ENCODE data around the gene DNMT3A. TPM values are rescaled to one million over a fixed set of nuclear protein-coding genes. Genes with fewer than 3 reads are reported as not detected.
A peak's percentile ranks its signal among the peaks of the same experiment; 100 is the strongest.

The DNMT3A gene
- total RNA-seq, 1 experiment from 2014 or later, result 215 TPM

GRCh38 chr2:25198209-25198525 lies 143.6 kb downstream of the DNMT3A start:
- Histone ChIP-seq H3K23ac (ENCODE audit: insufficient read length, low read depth, low read length) (no peak overlapping the region), H3K79me1 (ENCODE audit: insufficient read depth, low read depth, low read length, poor library complexity, severe bottlenecking) (no peaks in the 10 kb centered on the region), H2AK5ac (ENCODE audit: insufficient read length, low read length) (no peak overlapping the region), H3K9ac (ENCODE audit: extremely low read depth, insufficient read length, low read length) (no peak overlapping the region), H3K4ac (ENCODE audit: low read depth, low read length) (no peak overlapping the region), H2AFZ (ENCODE audit: low read length) (no peak overlapping the region), H2BK12ac (ENCODE audit: insufficient read length, low read depth, low read length) (no peak overlapping the region), H3K27me3 (ENCODE audit: insufficient read depth, low read length) (no peaks in the 10 kb centered on the region), H3K9me3 (ENCODE audit: control insufficient read depth, low read depth, low read length) (no peaks in the 10 kb centered on the region), H3K27ac (ENCODE audit: insufficient read length, low read depth, low read length) (no peak overlapping the region), H2BK120ac (ENCODE audit: low read depth, low read length, poor library complexity, severe bottlenecking) (no peak overlapping the region), H3K56ac (ENCODE audit: insufficient read length, low read depth, low read length) (no peak overlapping the region), H2BK20ac (ENCODE audit: low read depth, low read length, poor library complexity, severe bottlenecking) (no peak overlapping the region), H4K5ac (ENCODE audit: insufficient read length, low read depth, low read length) (no peak overlapping the region), H3T11ph (ENCODE audit: low read length) (no peak overlapping the region), H3K14ac (ENCODE audit: insufficient read depth, low read length) (no peak overlapping the region), H3K79me2 (ENCODE audit: insufficient read depth, low read length) (no peaks in the 10 kb centered on the region), H2BK15ac (ENCODE audit: low read depth, low read length) (no peak overlapping the region), H3K23me2 (ENCODE audit: insufficient read length, low read depth, low read length, poor library complexity, severe bottlenecking) (no peaks in the 10 kb centered on the region), H3K4me2 (ENCODE audit: insufficient read depth, insufficient read length, low read length) (no peak overlapping the region), H4K20me1 (ENCODE audit: control insufficient read depth, insufficient read depth, insufficient read length) (no peaks in the 10 kb centered on the region), H4K91ac (ENCODE audit: insufficient read length, low read depth, low read length) (no peak overlapping the region), H4K8ac (replicated peaks; ENCODE audit: insufficient read length, low read depth, low read length) (no peak overlapping the region), H2BK5ac (ENCODE audit: insufficient read length, low read length) (no peak overlapping the region), H3K18ac (ENCODE audit: insufficient read length, low read depth, low read length) (no peak overlapping the region), H3K4me1 (ENCODE audit: insufficient read depth, low read length) (no peaks in the 10 kb centered on the region)
- H3K27ac Mint-ChIP-seq, result peak overlapping the region in 2 of 3 experiments; percentile 16 to 70; a peak in 1 of 7 replicates
- no peak for DNase-seq
- WGBS (ENCODE audit: extremely low coverage, insufficient read length, low lambda C conversion rate), result no CpG with 5 or more reads among the region's 4 CpGs
- TF ChIP-seq CTCF (conservative IDR thresholded peaks at IDR 0.05), result no peak
- no peaks in the 10 kb centered on the region for H3K9me3 Mint-ChIP-seq
- H3K4me3 Mint-ChIP-seq, result no peak overlapping the region
- peaks cover 5% of the 10 kb centered on the region; the same call in 1 of the 2 replicates for H3K27me3 Mint-ChIP-seq (ENCODE audit: low read depth)
- no peaks in the 10 kb centered on the region for H3K36me3 Mint-ChIP-seq (ENCODE audit: insufficient read depth in 1 of 3, low read depth in 3 of 3)
- H3K4me1 Mint-ChIP-seq, result peaks cover 10 to 14% of the 10 kb centered on the region in 2 experiments

All from H9 (cell line).